KG1 (cell line): ENCODE results near the gene D2HGDH.
"Not testable (repeated sequence)": the region's sequence is repeated elsewhere in the genome, so short reads cannot be mapped to it uniquely, and the experiment has no call there.

ENCODE experiments used
- DNase-seq: peaks from one replicate; lab custom pipeline; 2025; lab: John Stamatoyannopoulos, UW

The D2HGDH gene

GRCh38 chr2:241768850-241769249 is 34.4 kb downstream of the D2HGDH start:
- DNase-seq = no peak

GRCh38 chr2:241769819-241770184 is 35.4 kb downstream of the D2HGDH start:
- no peak for DNase-seq

GRCh38 chr2:241770185-241770935 is 35.9 kb downstream of the D2HGDH start:
- DNase-seq = no peak

- no peak for DNase-seq
Observed at GRCh38 chr2:241770936-241771285, 36.5 kb downstream of the D2HGDH start.

- DNase-seq = no peak
Observed at GRCh38 chr2:241771286-241772062, 37.0 kb downstream of the D2HGDH start.

GRCh38 chr2:241772063-241772499 is 37.7 kb downstream of the D2HGDH start:
- DNase-seq = no peak

- no peak for DNase-seq
Observed at GRCh38 chr2:241773511-241774418, 39.3 kb downstream of the D2HGDH start.

GRCh38 chr2:241774419-241775222 is 40.2 kb downstream of the D2HGDH start:
- DNase-seq = no peak

- no peak for DNase-seq
Observed at GRCh38 chr2:241775223-241776177, 41.1 kb downstream of the D2HGDH start.

- no peak for DNase-seq
Observed at GRCh38 chr2:241776336-241777169, 42.1 kb downstream of the D2HGDH start, which contains the start of gene GAL3ST2. GAL3ST2 (plus strand) TSS chr2:241776822; CDS start chr2:241776956, 134 bp downstream.

GRCh38 chr2:241777170-241777685 is 42.8 kb downstream of the D2HGDH start:
- no peak for DNase-seq

GRCh38 chr2:241777686-241778627 is 43.5 kb downstream of the D2HGDH start:
- DNase-seq = no peak

GRCh38 chr2:241780939-241781569 is 46.6 kb downstream of the D2HGDH start:
- DNase-seq = no peak

GRCh38 chr2:241782053-241782452 is 47.6 kb downstream of the D2HGDH start:
- not testable (repeated sequence) for DNase-seq

GRCh38 chr2:241788135-241788534 is 53.7 kb downstream of the D2HGDH start:
- DNase-seq = no peak

- no peak for DNase-seq
Observed at GRCh38 chr2:241788572-241788971, 54.1 kb downstream of the D2HGDH start.

- DNase-seq = not testable (repeated sequence)
Observed at GRCh38 chr2:241791385-241791784, 57.0 kb downstream of the D2HGDH start.
